Fibroblast of skin of left biceps (primary cell): ENCODE results near the gene NUP210L.
"Not testable (repeated sequence)": the region's sequence is repeated elsewhere in the genome, so short reads cannot be mapped to it uniquely, and the experiment has no call there.

ENCODE experiments used
- DNase-seq, 2 experiments: peaks; one replicate each; pipeline ENCODE4 v3.0.0-alpha.2; 2013; ENCODE audit warnings: low read depth in 2 of 2

NUP210L gene

GRCh38 chr1:154097873-154098272 lies 57.0 kb downstream of the NUP210L start:
- DNase-seq = no peak

- DNase-seq = no peak
Observed at GRCh38 chr1:154095456-154096060, 59.3 kb downstream of the NUP210L start.

GRCh38 chr1:154094411-154094810 lies 60.5 kb downstream of the NUP210L start:
- no peak for DNase-seq

- DNase-seq = no peak
Observed at GRCh38 chr1:154093699-154094098, 61.2 kb downstream of the NUP210L start.

- no peak for DNase-seq
Observed at GRCh38 chr1:154091706-154092105, 63.2 kb downstream of the NUP210L start.

GRCh38 chr1:154087574-154087973 lies 67.3 kb downstream of the NUP210L start:
- DNase-seq = no peak

GRCh38 chr1:154083057-154083456 lies 71.8 kb downstream of the NUP210L start:
- DNase-seq = not testable (repeated sequence)

GRCh38 chr1:154081386-154082126 lies 73.3 kb downstream of the NUP210L start:
- no peak for DNase-seq

GRCh38 chr1:154076413-154076812 lies 78.5 kb downstream of the NUP210L start:
- DNase-seq = no peak

- no peak for DNase-seq
Observed at GRCh38 chr1:154075746-154076145, 79.1 kb downstream of the NUP210L start.

- DNase-seq = no peak
Observed at GRCh38 chr1:154062309-154062708, 92.6 kb downstream of the NUP210L start.

GRCh38 chr1:154047436-154047835 lies 107.4 kb downstream of the NUP210L start:
- not testable (repeated sequence) for DNase-seq

GRCh38 chr1:154033697-154034096 lies 121.2 kb downstream of the NUP210L start:
- DNase-seq = not testable (repeated sequence)

GRCh38 chr1:154019940-154020339 lies 134.9 kb downstream of the NUP210L start:
- no peak for DNase-seq

- DNase-seq = no peak
Observed at GRCh38 chr1:154019269-154019668, 135.6 kb downstream of the NUP210L start.

GRCh38 chr1:154014154-154014907 lies 140.5 kb downstream of the NUP210L start:
- DNase-seq = peak in 1 of 2 experiments; percentile 2

GRCh38 chr1:154012543-154012942 lies 142.3 kb downstream of the NUP210L start:
- not testable (repeated sequence) for DNase-seq

- DNase-seq = no peak
Observed at GRCh38 chr1:154012129-154012528, 142.7 kb downstream of the NUP210L start.

GRCh38 chr1:154006136-154006535 lies 148.7 kb downstream of the NUP210L start:
- no peak for DNase-seq

- no peak for DNase-seq
Observed at GRCh38 chr1:154000420-154000819, 154.5 kb downstream of the NUP210L start.

- not testable (repeated sequence) for DNase-seq
Observed at GRCh38 chr1:153996882-153997281, 158.0 kb downstream of the NUP210L start.

- no peak for DNase-seq
Observed at GRCh38 chr1:153995640-153996039, 159.2 kb downstream of the NUP210L start.

- no peak for DNase-seq
Observed at GRCh38 chr1:153995202-153995601, 159.7 kb downstream of the NUP210L start.
